B cell (primary cell): ENCODE results near the gene WRAP73.

Experiments used
- CTCF ChIP-seq: fragments of 200-600 bp; IDR thresholded peaks from one replicate; pipeline ENCODE4 v1.8.0; 2022; ENCODE audit warnings: antibody characterized with exemption, mild to moderate bottlenecking
- EZH2 ChIP-seq: IDR thresholded peaks from 2 replicates; pipeline ENCODE4 v1.6.1; 2012; ENCODE audit warnings: borderline replicate concordance, low read depth, mild to moderate bottlenecking, moderate library complexity, low read length; ENCODE audit not compliant: insufficient read depth, poor library complexity, severe bottlenecking

DNA sequence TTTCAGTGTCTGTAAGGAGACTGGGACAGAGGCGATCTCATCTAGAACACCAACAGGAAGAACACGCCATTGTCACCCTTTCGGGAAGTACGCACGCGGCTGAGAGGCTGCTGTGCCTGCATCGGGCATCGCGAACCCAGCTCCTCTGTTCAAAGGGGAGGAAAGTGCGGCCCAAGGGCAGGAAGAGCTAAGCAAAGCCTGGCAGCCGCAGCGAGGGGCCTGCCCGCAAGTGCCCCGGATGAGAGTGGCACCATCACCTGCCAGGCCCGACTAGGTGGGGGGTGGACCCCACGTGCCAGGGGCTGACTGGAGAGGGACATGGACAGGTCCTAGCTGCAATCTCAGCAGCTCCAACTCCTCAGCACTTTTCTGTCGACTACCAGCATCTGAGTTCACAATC is 17.6 kb downstream of the WRAP73 start:
- TF ChIP-seq CTCF (no peak), EZH2 (no peak)
